Testis (tissue), 3 donors: ENCODE measurements around the gene CNN1. TPM values are rescaled to one million over a fixed set of nuclear protein-coding genes. Genes with fewer than 3 reads are reported as not detected.

Experiments
- DNase-seq: peaks from one replicate; pipeline ENCODE4 v3.0.0-alpha.2; 2019
- H3K27ac ChIP-seq, 2 donors: fragments of 200-600 bp; sonication (generic); one replicate each; pipeline ENCODE4 v1.5.1; 2019
- H3K27me3 ChIP-seq: fragments of 200-600 bp; sonication (generic); one replicate; pipeline ENCODE4 v1.5.1; 2019
- H3K36me3 ChIP-seq: fragments of 200-600 bp; sonication (generic); one replicate; pipeline ENCODE4 v1.5.1; 2017; ENCODE audit warnings: low read depth; ENCODE audit errors: missing control alignments
- H3K4me1 ChIP-seq: fragments of 200-600 bp; sonication (generic); one replicate; pipeline ENCODE4 v1.5.1; 2019
- H3K4me3 ChIP-seq, 2 donors: fragments of 200-600 bp; sonication (generic); one replicate each; pipeline ENCODE4 v1.5.1; 2017 to 2019
- H3K9me3 ChIP-seq: fragments of 200-600 bp; sonication (generic); one replicate; pipeline ENCODE4 v1.5.1; 2017
- CTCF ChIP-seq, 3 experiments: fragments of 450-650 bp in 2 of 3; fragments of 200-600 bp in 1 of 3; sonication (generic) in 1 of 3; IDR thresholded peaks; one replicate each; pipeline ENCODE4 v1.5.1; 2016 to 2019; ENCODE audit warnings: antibody characterized with exemption in 3 of 3, mild to moderate bottlenecking in 2 of 3, moderate library complexity in 1 of 3
- POLR2A ChIP-seq: fragments of 450-650 bp; IDR thresholded peaks from one replicate; pipeline ENCODE4 v1.6.1; 2017; ENCODE audit warnings: antibody characterized with exemption, mild to moderate bottlenecking, moderate library complexity
- WGBS, 2 donors: methylation state at CpG; one replicate each; pipeline ENCODE4 v1.1.5; 2018; 5-methylcytosine and 5-hydroxymethylcytosine counted together
- intact Hi-C: fragments of 100-400 bp; cut with DNase I; formaldehyde crosslinking; loops from one replicate; pipeline ENCODE4 v1.15.1; 2023; ENCODE audit warnings: low total_unique reads
- polyA plus RNA-seq: library from polyadenylated mRNA; stranded (reverse); fragments of 350-450 nt; fragmentation: Illumina TruSeq; extraction: RNeasy Lipid Tissue Mini Kit (QIAGEN cat#74804); gene quantifications from one replicate; pipeline ENCODE4 v1.2.3, GENCODE V29; 2014; ENCODE audit warnings: low read depth, low replicate concordance; ENCODE audit not compliant: insufficient read depth
- total RNA-seq, 2 donors: library from RNA; depleted of rRNA; stranded (reverse); fragments of >200 nt; gene quantifications; one replicate each; pipeline ENCODE4 v1.2.3, GENCODE V29; 2016

CNN1 gene
- total and polyA plus RNA-seq, 3 donors from 2014 or later: 130 to 218 (median 151) TPM

- TF ChIP-seq POLR2A (no peak), CTCF (IDR thresholded peaks at IDR 0.05) (no peak)
- H3K4me1 ChIP-seq: peaks cover 4% of the 10 kb centered on the region
- no peak overlapping the region for H3K27ac ChIP-seq
- H3K4me3 ChIP-seq: no peak overlapping the region
- intact Hi-C loops: no loop called here
- H3K9me3 ChIP-seq: no peaks in the 10 kb centered on the region
- 77 to 79% methylated on average over 6 of the region's 6 CpGs for WGBS, 2 donors
- H3K27me3 ChIP-seq: no peaks in the 10 kb centered on the region
- no peak for DNase-seq
- H3K36me3 ChIP-seq: no peaks in the 10 kb centered on the region
Measured at GRCh38 chr19:11506967-11507366, 31.7 kb upstream of the CNN1 start.

- 77 to 86% methylated on average over 14 to 18 of the region's 18 CpGs for WGBS, 2 donors
- Histone ChIP-seq H3K36me3 (no peaks in the 10 kb centered on the region), H3K4me3 (no peak overlapping the region), H3K27ac (no peak overlapping the region), H3K4me1 (peaks cover 4% of the 10 kb centered on the region), H3K9me3 (no peaks in the 10 kb centered on the region), H3K27me3 (no peaks in the 10 kb centered on the region)
- no peak for DNase-seq
- no peak for TF ChIP-seq CTCF (IDR thresholded peaks at IDR 0.05)
- no peak for TF ChIP-seq POLR2A
- intact Hi-C loops: no loop called here
Measured at GRCh38 chr19:11507370-11508078, 31.1 kb upstream of the CNN1 start.

GRCh38 chr19:11510444-11510843 lies 28.2 kb upstream of the CNN1 start:
- TF ChIP-seq CTCF (IDR thresholded peaks at IDR 0.05) (no peak), POLR2A (no peak)
- H3K27ac ChIP-seq: no peak overlapping the region
- no peaks in the 10 kb centered on the region for H3K4me1 ChIP-seq
- no peak overlapping the region for H3K4me3 ChIP-seq
- no peaks in the 10 kb centered on the region for H3K36me3 ChIP-seq
- intact Hi-C loops: no loop called here
- no peaks in the 10 kb centered on the region for H3K27me3 ChIP-seq
- WGBS, 2 donors: 91 to 97% methylated on average over 8 of the region's 8 CpGs
- no peak for DNase-seq
- H3K9me3 ChIP-seq: no peaks in the 10 kb centered on the region

- Histone ChIP-seq H3K4me1 (no peaks in the 10 kb centered on the region), H3K4me3 (no peak overlapping the region), H3K27me3 (no peaks in the 10 kb centered on the region), H3K27ac (no peak overlapping the region), H3K9me3 (no peaks in the 10 kb centered on the region), H3K36me3 (no peaks in the 10 kb centered on the region)
- WGBS, 2 donors: 94% methylated on average over 9 to 20 of the region's 20 CpGs
- no peak for DNase-seq
- TF ChIP-seq POLR2A (no peak), CTCF (IDR thresholded peaks at IDR 0.05) (no peak)
- intact Hi-C loops: no loop called here
Measured at GRCh38 chr19:11513946-11514345, 24.7 kb upstream of the CNN1 start.

- H3K27me3 ChIP-seq: no peaks in the 10 kb centered on the region
- intact Hi-C loops: no loop called here
- no peaks in the 10 kb centered on the region for H3K36me3 ChIP-seq
- H3K9me3 ChIP-seq: no peaks in the 10 kb centered on the region
- H3K27ac ChIP-seq: no peak overlapping the region
- TF ChIP-seq POLR2A (no peak), CTCF (IDR thresholded peaks at IDR 0.05) (no peak)
- no peaks in the 10 kb centered on the region for H3K4me1 ChIP-seq
- no peak overlapping the region for H3K4me3 ChIP-seq
- DNase-seq: no peak
- 93% methylated on average over 9 of the region's 9 CpGs; no CpG with 5 or more reads in 1 of the 2 donors for WGBS, 2 donors
Measured at GRCh38 chr19:11519138-11519537, 19.5 kb upstream of the CNN1 start.
